Natural killer cell (primary cell): ENCODE data around the gene FGF11. TPM values are rescaled to one million over a fixed set of nuclear protein-coding genes. Genes with fewer than 3 reads are reported as not detected.

Experiments
- ATAC-seq, 3 donors: fragments of 150-1000 bp in 2 of 3; fragments of 200-7000 bp in 1 of 3; cut with Tn5 transposase; 1 replicate in 1 of 3; 2 replicates in 2 of 3; pipeline ENCODE4 v1.10.0; 2021; ENCODE audit warnings: mild to moderate bottlenecking in 2 of 3, moderate library complexity in 2 of 3
- DNase-seq, 2 donors: peaks; one replicate each; pipeline versions ENCODE4 v3.0.0 to v3.0.0-alpha.2; 2013 to 2021; ENCODE audit warnings: mixed read lengths in 1 of 2
- H3K27ac ChIP-seq: one replicate; pipeline ENCODE4 v1.5.1; 2013; ENCODE audit warnings: mild to moderate bottlenecking, low read length
- H3K27me3 ChIP-seq: one replicate; pipeline ENCODE4 v1.6.1; 2013; ENCODE audit warnings: low read length; ENCODE audit not compliant: control insufficient read depth, insufficient read depth
- H3K36me3 ChIP-seq: one replicate; pipeline ENCODE4 v1.6.1; 2013; ENCODE audit warnings: low read length; ENCODE audit not compliant: control insufficient read depth, insufficient read depth
- H3K4me1 ChIP-seq: one replicate; pipeline ENCODE4 v1.6.1; 2013; ENCODE audit warnings: low read length; ENCODE audit not compliant: control insufficient read depth, insufficient read depth
- H3K4me3 ChIP-seq: one replicate; pipeline ENCODE4 v1.5.1; 2013; ENCODE audit warnings: low read length
- H3K9me3 ChIP-seq: one replicate; pipeline ENCODE4 v1.6.1; 2013; ENCODE audit warnings: low read length; ENCODE audit not compliant: control insufficient read depth, insufficient read depth
- H3K27ac Mint-ChIP-seq, 2 donors: one replicate each; pipeline ENCODE4 v1.8.0; 2022; ENCODE audit warnings: mild to moderate bottlenecking in 2 of 2, mixed read lengths in 2 of 2, moderate library complexity in 1 of 2
- H3K27me3 Mint-ChIP-seq, 2 donors: one replicate each; pipeline ENCODE4 v1.8.0; 2022; ENCODE audit warnings: low read depth in 2 of 2, mixed read lengths in 2 of 2
- H3K36me3 Mint-ChIP-seq: one replicate; pipeline ENCODE4 v1.8.0; 2022; ENCODE audit warnings: mixed read lengths
- H3K4me1 Mint-ChIP-seq, 2 donors: one replicate each; pipeline ENCODE4 v1.8.0; 2022; ENCODE audit warnings: mixed read lengths in 2 of 2
- H3K4me3 Mint-ChIP-seq: one replicate; pipeline ENCODE4 v1.8.0; 2022; ENCODE audit warnings: mild to moderate bottlenecking, moderate library complexity, mixed read lengths
- H3K9me3 Mint-ChIP-seq, 2 donors: one replicate each; pipeline ENCODE4 v1.8.0; 2022; ENCODE audit warnings: mixed read lengths in 2 of 2
- WGBS: methylation state at CpG from one replicate; pipeline ENCODE4 v1.1.7; 2013; ENCODE audit warnings: missing lambda C conversion rate; ENCODE audit not compliant: insufficient coverage; 5-methylcytosine and 5-hydroxymethylcytosine counted together
- intact Hi-C: fragments of 100-400 bp; cut with micrococcal nuclease; formaldehyde crosslinking; loops from one replicate; pipeline ENCODE4 v1.14.2; 2022
- total RNA-seq, 4 donors: library from RNA; stranded (reverse); fragments of 120-200 nt in 1 of 4; gene quantifications; one replicate each; pipeline versions ENCODE4 v1.2.3 to v1.2.4, GENCODE V29; 2013 to 2022
- TF ChIP-seq, protein P1 (sequence below): fragments of 200-600 bp; IDR thresholded peaks from one replicate; pipeline ENCODE4 v1.8.0; 2022; ENCODE audit warnings: antibody characterized with exemption

Gene FGF11
- total RNA-seq, 3 donors from 2014 or later (not counting 1 experiment from before 2014, with no cell fraction given) = 1.2 to 4.2 (median 1.9) TPM

GRCh38 chr17:7410634-7411426 is 28.5 kb upstream of the FGF11 start:
- Mint-ChIP-seq H3K4me1 (peaks cover 0 to 12% of the 10 kb centered on the region in 2 donors), H3K9me3 (no peaks in the 10 kb centered on the region), H3K4me3 (no peak overlapping the region), H3K27ac (no peak overlapping the region), H3K36me3 (no peaks in the 10 kb centered on the region), H3K27me3 (peaks cover 6 to 19% of the 10 kb centered on the region in 2 donors)
- Histone ChIP-seq H3K36me3 (no peaks in the 10 kb centered on the region), H3K27me3 (no peaks in the 10 kb centered on the region), H3K27ac (no peak overlapping the region), H3K4me1 (peaks cover 4% of the 10 kb centered on the region), H3K9me3 (no peaks in the 10 kb centered on the region), H3K4me3 (no peak overlapping the region)
- WGBS = 90% methylated on average over 25 of the region's 25 CpGs
- intact Hi-C loops = no loop called here
- ATAC-seq (no peak), DNase-seq (no peak)
- TF ChIP-seq, protein P1, sequence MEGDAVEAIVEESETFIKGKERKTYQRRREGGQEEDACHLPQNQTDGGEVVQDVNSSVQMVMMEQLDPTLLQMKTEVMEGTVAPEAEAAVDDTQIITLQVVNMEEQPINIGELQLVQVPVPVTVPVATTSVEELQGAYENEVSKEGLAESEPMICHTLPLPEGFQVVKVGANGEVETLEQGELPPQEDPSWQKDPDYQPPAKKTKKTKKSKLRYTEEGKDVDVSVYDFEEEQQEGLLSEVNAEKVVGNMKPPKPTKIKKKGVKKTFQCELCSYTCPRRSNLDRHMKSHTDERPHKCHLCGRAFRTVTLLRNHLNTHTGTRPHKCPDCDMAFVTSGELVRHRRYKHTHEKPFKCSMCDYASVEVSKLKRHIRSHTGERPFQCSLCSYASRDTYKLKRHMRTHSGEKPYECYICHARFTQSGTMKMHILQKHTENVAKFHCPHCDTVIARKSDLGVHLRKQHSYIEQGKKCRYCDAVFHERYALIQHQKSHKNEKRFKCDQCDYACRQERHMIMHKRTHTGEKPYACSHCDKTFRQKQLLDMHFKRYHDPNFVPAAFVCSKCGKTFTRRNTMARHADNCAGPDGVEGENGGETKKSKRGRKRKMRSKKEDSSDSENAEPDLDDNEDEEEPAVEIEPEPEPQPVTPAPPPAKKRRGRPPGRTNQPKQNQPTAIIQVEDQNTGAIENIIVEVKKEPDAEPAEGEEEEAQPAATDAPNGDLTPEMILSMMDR = no peak

DNA sequence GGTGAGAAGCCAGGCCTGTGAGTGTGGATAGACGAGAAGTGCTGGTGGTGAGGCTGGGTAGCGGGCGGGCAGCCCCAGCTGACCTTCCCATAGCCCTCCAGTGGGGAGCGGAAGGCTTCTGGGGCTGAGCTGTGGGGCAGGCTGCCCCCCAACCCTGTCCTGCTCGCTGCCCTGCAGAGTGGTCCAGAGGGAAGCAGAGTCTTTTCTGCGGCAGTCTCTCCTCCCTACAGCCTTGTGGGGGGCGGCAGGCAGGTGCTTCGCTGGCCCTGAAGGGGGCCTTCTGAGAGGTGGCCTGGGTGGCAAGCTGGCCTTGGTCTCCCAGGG is 27.9 kb upstream of the FGF11 start:
- Histone ChIP-seq H3K36me3 (no peaks in the 10 kb centered on the region), H3K27me3 (no peaks in the 10 kb centered on the region), H3K4me3 (no peak overlapping the region), H3K27ac (no peak overlapping the region), H3K9me3 (no peaks in the 10 kb centered on the region), H3K4me1 (peaks cover 4% of the 10 kb centered on the region)
- DNase-seq (no peak), ATAC-seq (no peak)
- Mint-ChIP-seq H3K27ac (no peak overlapping the region), H3K27me3 (peaks cover 6 to 16% of the 10 kb centered on the region in 2 donors), H3K4me1 (peaks cover 0 to 12% of the 10 kb centered on the region in 2 donors), H3K4me3 (no peak overlapping the region), H3K36me3 (no peaks in the 10 kb centered on the region), H3K9me3 (no peaks in the 10 kb centered on the region)
- TF ChIP-seq, protein P1 = no peak
- intact Hi-C loops = no loop called here
- WGBS = 93% methylated on average over 8 of the region's 8 CpGs

DNA sequence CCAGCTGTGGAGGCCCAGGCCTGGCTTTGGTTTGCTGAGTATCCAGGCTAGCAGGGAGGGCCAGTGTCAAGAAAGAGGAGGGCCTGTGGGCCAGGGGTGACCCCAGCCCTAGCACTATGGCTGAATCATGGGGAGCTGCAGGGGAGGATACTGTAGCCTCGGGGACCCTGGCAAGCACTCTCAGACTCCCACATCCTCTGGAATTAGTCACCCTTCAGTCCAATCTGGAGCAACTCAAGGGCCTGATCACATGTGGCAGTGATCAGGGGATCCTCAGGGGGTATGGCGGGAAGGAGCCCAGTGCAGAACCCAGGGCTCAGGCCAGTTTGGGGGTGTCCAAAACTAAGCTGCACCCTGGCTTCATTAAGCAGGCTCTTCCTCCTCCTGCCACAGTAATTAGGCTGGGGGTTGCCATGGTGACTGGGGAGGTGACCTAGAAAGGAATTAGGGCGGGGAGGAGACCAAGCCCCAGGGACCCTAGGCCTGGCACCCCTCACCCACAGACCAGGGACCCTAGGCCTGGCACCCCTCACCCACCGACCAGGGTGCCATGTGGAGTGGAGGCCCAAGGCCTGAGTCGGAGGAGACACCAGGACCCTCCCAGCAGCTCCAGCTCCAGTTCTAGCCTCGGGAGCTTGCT is 25.8 kb upstream of the FGF11 start:
- Mint-ChIP-seq H3K4me3 (no peak overlapping the region), H3K4me1 (peaks cover 0 to 4% of the 10 kb centered on the region in 2 donors), H3K27me3 (peaks cover 6 to 11% of the 10 kb centered on the region in 2 donors), H3K36me3 (no peaks in the 10 kb centered on the region), H3K27ac (no peak overlapping the region), H3K9me3 (no peaks in the 10 kb centered on the region)
- ATAC-seq (no peak), DNase-seq (no peak)
- Histone ChIP-seq H3K4me1 (peaks cover 3% of the 10 kb centered on the region), H3K36me3 (no peaks in the 10 kb centered on the region), H3K4me3 (no peak overlapping the region), H3K9me3 (no peaks in the 10 kb centered on the region), H3K27ac (no peak overlapping the region), H3K27me3 (no peaks in the 10 kb centered on the region)
- 85% methylated on average over 6 of the region's 6 CpGs for WGBS
- TF ChIP-seq, protein P1 = no peak
- intact Hi-C loops = no loop called here
